Hepatocyte (in vitro differentiated cells): ENCODE measurements around the gene TTYH2. TPM values are rescaled to one million over a fixed set of nuclear protein-coding genes. Genes with fewer than 3 reads are reported as not detected.
A peak's percentile ranks its signal among the peaks of the same experiment; 100 is the strongest.

ENCODE experiments used
- DNase-seq: peaks from one replicate; pipeline ENCODE4 v3.0.0-alpha.2; 2016; ENCODE audit warnings: low spot score
- H2AFZ ChIP-seq: fragments of 200-600 bp; sonication (generic); 2 replicates; pipeline ENCODE4 v1.6.0; 2016; ENCODE audit warnings: antibody characterized with exemption, mild to moderate bottlenecking
- H3K27ac ChIP-seq: fragments of 200-600 bp; sonication (generic); 2 replicates; pipeline ENCODE4 v1.5.1; 2016; ENCODE audit warnings: mild to moderate bottlenecking
- H3K27me3 ChIP-seq: fragments of 200-600 bp; sonication (generic); 2 replicates; pipeline ENCODE4 v1.6.1; 2016
- H3K36me3 ChIP-seq: fragments of 200-600 bp; sonication (generic); replicated peaks from 2 replicates; pipeline ENCODE4 v1.5.1; 2016; ENCODE audit warnings: low read depth; ENCODE audit not compliant: insufficient read depth
- H3K4me1 ChIP-seq: fragments of 200-600 bp; sonication (generic); 2 replicates; pipeline ENCODE4 v1.5.1; 2016; ENCODE audit warnings: mild to moderate bottlenecking, moderate library complexity; ENCODE audit not compliant: insufficient read depth
- H3K4me2 ChIP-seq: fragments of 200-600 bp; sonication (generic); 2 replicates; pipeline ENCODE4 v1.6.0; 2016
- H3K4me3 ChIP-seq: fragments of 200-600 bp; sonication (generic); 2 replicates; pipeline ENCODE4 v1.5.1; 2016; ENCODE audit warnings: mild to moderate bottlenecking
- H3K79me2 ChIP-seq: fragments of 200-600 bp; sonication (generic); 2 replicates; pipeline ENCODE4 v1.6.0; 2017; ENCODE audit warnings: mild to moderate bottlenecking
- H3K9me2 ChIP-seq: fragments of 200-600 bp; sonication (generic); replicated peaks from 2 replicates; pipeline ENCODE4 v1.6.0; 2017; ENCODE audit warnings: mild to moderate bottlenecking; ENCODE audit not compliant: insufficient read depth
- H3K9me3 ChIP-seq: fragments of 200-600 bp; sonication (generic); 2 replicates; pipeline ENCODE4 v1.5.1; 2016; ENCODE audit warnings: low read depth, mild to moderate bottlenecking
- H4K20me1 ChIP-seq: fragments of 200-600 bp; sonication (generic); 2 replicates; pipeline ENCODE4 v1.6.0; 2016; ENCODE audit warnings: mild to moderate bottlenecking; ENCODE audit not compliant: insufficient read depth, poor library complexity, severe bottlenecking
- EZH2 ChIP-seq: fragments of 200-600 bp; sonication (generic); IDR thresholded peaks from 2 replicates; pipeline ENCODE4 v1.6.1; 2016; ENCODE audit warnings: antibody characterized with exemption, mild to moderate bottlenecking, borderline replicate concordance
- EZH2phosphoT487 ChIP-seq: fragments of 200-600 bp; sonication (generic); IDR thresholded peaks from one replicate; pipeline ENCODE4 v1.6.1; 2018; ENCODE audit warnings: antibody characterized with exemption, mild to moderate bottlenecking, low read depth, moderate library complexity; ENCODE audit not compliant: unreplicated experiment, severe bottlenecking
- WGBS: methylation state at CpG from one replicate; pipeline ENCODE4 v1.1.6; 2016; ENCODE audit warnings: low lambda C conversion rate; ENCODE audit errors: missing lambda C conversion rate; 5-methylcytosine and 5-hydroxymethylcytosine counted together
- polyA plus RNA-seq: library from polyadenylated mRNA; unstranded; fragments of >200 nt; fragmentation: Nextera tagmentation; extraction: Ambion mirVana; gene quantifications from 2 replicates; pipeline ENCODE4 v1.2.1, GENCODE V29; 2016
- total RNA-seq: library from RNA; depleted of rRNA; stranded (reverse); fragments of >200 nt; gene quantifications from 2 replicates; pipeline ENCODE4 v1.2.3, GENCODE V29; 2014
- TF ChIP-seq, protein P1 (sequence below): fragments of 200-600 bp; sonication (generic); IDR thresholded peaks from 2 replicates; pipeline ENCODE4 v1.5.1; 2016; ENCODE audit warnings: antibody characterized with exemption, mild to moderate bottlenecking; ENCODE audit not compliant: poor library complexity

Gene TTYH2
- total and polyA plus RNA-seq, 2 experiments from 2014 or later = 7.4 to 7.8 TPM

GRCh38 chr17:74204474-74204873 is 8.9 kb upstream of the TTYH2 start:
- no peaks in the 10 kb centered on the region for H3K9me2 ChIP-seq
- H3K36me3 ChIP-seq = no peaks in the 10 kb centered on the region
- H3K4me1 ChIP-seq = peaks cover 18% of the 10 kb centered on the region
- H2AFZ ChIP-seq = no peak overlapping the region
- no peak for DNase-seq
- H4K20me1 ChIP-seq = peaks cover 49% of the 10 kb centered on the region
- TF ChIP-seq EZH2 (no peak), EZH2phosphoT487 (no peak)
- TF ChIP-seq, protein P1, sequence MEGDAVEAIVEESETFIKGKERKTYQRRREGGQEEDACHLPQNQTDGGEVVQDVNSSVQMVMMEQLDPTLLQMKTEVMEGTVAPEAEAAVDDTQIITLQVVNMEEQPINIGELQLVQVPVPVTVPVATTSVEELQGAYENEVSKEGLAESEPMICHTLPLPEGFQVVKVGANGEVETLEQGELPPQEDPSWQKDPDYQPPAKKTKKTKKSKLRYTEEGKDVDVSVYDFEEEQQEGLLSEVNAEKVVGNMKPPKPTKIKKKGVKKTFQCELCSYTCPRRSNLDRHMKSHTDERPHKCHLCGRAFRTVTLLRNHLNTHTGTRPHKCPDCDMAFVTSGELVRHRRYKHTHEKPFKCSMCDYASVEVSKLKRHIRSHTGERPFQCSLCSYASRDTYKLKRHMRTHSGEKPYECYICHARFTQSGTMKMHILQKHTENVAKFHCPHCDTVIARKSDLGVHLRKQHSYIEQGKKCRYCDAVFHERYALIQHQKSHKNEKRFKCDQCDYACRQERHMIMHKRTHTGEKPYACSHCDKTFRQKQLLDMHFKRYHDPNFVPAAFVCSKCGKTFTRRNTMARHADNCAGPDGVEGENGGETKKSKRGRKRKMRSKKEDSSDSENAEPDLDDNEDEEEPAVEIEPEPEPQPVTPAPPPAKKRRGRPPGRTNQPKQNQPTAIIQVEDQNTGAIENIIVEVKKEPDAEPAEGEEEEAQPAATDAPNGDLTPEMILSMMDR = no peak
- peaks cover 46% of the 10 kb centered on the region for H3K79me2 ChIP-seq
- H3K27me3 ChIP-seq = peaks cover 11% of the 10 kb centered on the region
- 49% methylated on average over 14 of the region's 14 CpGs for WGBS
- no peaks in the 10 kb centered on the region for H3K9me3 ChIP-seq
- peak overlapping the region; percentile 81 for H3K4me3 ChIP-seq
- H3K4me2 ChIP-seq = peak overlapping the region; percentile 92
- peak overlapping the region; percentile 90 for H3K27ac ChIP-seq

DNA sequence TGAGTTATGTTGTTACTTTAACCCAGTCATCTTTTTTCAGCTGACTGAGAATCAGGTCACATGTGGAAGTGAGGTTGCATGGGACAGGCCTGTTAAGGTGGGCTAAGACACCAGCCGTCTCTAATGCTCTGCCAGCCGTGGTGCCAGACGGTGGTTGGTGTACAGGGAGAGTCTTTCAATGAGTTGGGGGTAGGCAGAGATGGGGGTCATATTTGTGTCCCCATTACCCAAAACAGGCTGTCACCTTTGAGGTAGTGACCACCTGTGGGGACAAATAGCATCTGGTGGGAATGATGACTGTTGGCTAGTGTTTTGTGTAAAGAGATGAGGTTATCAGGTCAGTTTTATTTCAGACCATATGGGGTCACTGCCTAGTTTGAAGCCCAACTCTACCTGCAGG is 8.1 kb upstream of the TTYH2 start:
- Histone ChIP-seq H3K79me2 (peaks cover 46% of the 10 kb centered on the region), H3K27me3 (peaks cover 11% of the 10 kb centered on the region), H3K4me3 (no peak overlapping the region), H3K9me3 (no peaks in the 10 kb centered on the region), H3K9me2 (no peaks in the 10 kb centered on the region), H3K27ac (no peak overlapping the region), H4K20me1 (peaks cover 53% of the 10 kb centered on the region), H3K4me2 (peak overlapping the region; percentile 92), H3K4me1 (peaks cover 18% of the 10 kb centered on the region), H2AFZ (no peak overlapping the region), H3K36me3 (no peaks in the 10 kb centered on the region)
- DNase-seq = no peak
- WGBS = 87% methylated on average over 3 of the region's 3 CpGs
- TF ChIP-seq EZH2 = no peak

GRCh38 chr17:74206332-74206818 is 7.0 kb upstream of the TTYH2 start:
- H3K4me2 ChIP-seq = no peak overlapping the region
- H4K20me1 ChIP-seq = peaks cover 63% of the 10 kb centered on the region
- no peak overlapping the region for H2AFZ ChIP-seq
- WGBS = 85% methylated on average over 5 of the region's 5 CpGs
- peaks cover 50% of the 10 kb centered on the region for H3K79me2 ChIP-seq
- H3K9me2 ChIP-seq = no peaks in the 10 kb centered on the region
- no peak overlapping the region for H3K27ac ChIP-seq
- peaks cover 28% of the 10 kb centered on the region for H3K4me1 ChIP-seq
- TF ChIP-seq, protein P1 = no peak
- TF ChIP-seq EZH2phosphoT487 = no peak
- no peak for TF ChIP-seq EZH2
- H3K36me3 ChIP-seq = no peaks in the 10 kb centered on the region
- no peak for DNase-seq
- H3K4me3 ChIP-seq = no peak overlapping the region
- peaks cover 8% of the 10 kb centered on the region for H3K27me3 ChIP-seq
- H3K9me3 ChIP-seq = no peaks in the 10 kb centered on the region

DNA sequence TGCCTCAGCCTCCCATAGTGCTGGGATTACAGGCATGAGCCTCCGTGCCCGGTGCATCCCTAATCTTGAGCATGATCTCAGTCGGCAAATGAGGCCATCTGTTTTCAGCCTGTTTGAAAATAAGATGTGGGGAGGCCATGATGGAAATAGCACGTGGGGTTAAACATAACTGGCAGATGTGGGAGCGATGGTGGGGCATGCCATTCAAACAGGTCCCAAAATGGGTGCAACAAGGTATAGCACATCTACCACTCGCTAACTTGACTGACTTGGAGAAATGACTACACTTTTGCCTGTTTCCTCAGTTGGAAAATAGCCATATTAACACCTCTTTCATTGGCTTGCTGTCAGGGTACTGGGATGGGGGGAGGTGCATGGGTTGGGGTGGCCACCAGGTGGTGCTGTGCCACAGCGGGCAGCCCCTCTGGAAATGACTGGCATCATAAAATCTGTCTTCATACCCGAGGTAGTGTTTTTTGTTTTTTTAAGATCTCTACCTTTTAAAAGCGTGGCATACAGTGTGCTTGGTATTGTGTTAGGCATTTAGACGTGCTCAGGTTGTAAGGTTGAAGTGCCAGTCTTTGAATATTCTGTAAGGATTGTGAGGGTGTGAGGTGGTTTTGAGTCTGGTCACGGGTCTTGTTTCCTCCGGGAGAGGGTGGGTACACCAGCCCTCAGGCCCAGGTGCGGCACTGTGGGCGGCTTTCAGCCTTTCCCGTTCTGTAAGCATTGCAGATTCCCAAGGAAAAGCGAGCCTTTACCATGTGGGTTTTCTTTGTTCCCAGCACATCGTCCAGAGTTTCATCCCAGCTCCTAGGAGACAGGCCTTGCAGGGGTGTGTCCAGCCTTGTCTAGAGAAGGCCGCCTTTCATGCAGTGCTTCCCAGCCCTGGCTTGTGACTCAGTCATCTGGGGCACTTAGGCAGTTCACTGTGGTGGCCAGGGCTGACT is 2.9 kb upstream of the TTYH2 start:
- Histone ChIP-seq H4K20me1 (peaks cover 55% of the 10 kb centered on the region), H3K36me3 (no peaks in the 10 kb centered on the region), H3K27ac (peak overlapping the region; percentile 75), H2AFZ (no peak overlapping the region), H3K27me3 (no peaks in the 10 kb centered on the region), H3K9me2 (no peaks in the 10 kb centered on the region), H3K4me3 (no peak overlapping the region), H3K4me2 (peak overlapping the region; percentile 86), H3K4me1 (peaks cover 44% of the 10 kb centered on the region), H3K79me2 (peaks cover 31% of the 10 kb centered on the region), H3K9me3 (no peaks in the 10 kb centered on the region)
- WGBS = 60% methylated on average over 18 of the region's 18 CpGs
- TF ChIP-seq EZH2phosphoT487 = no peak
- TF ChIP-seq, protein P1 = peak; percentile 91
- DNase-seq = peak; percentile 72
